Esophagus squamous epithelium (tissue), 4 donors: ENCODE results near the gene ZYX.

Experiments used
- POLR2A ChIP-seq, 4 donors: fragments of 450-650 bp; IDR thresholded peaks; one replicate each; pipeline ENCODE4 v1.6.1; 2017; ENCODE audit warnings: antibody characterized with exemption in 4 of 4, mild to moderate bottlenecking in 4 of 4, moderate library complexity in 3 of 4
- TF ChIP-seq, protein P1 (sequence below), 6 experiments: fragments of 450-650 bp in 4 of 6; fragments of 200-600 bp in 2 of 6; sonication (generic) in 2 of 6; IDR thresholded peaks; one replicate each; pipeline ENCODE4 v1.5.1; 2016 to 2019; ENCODE audit warnings: antibody characterized with exemption in 6 of 6, mild to moderate bottlenecking in 4 of 6, moderate library complexity in 4 of 6

DNA sequence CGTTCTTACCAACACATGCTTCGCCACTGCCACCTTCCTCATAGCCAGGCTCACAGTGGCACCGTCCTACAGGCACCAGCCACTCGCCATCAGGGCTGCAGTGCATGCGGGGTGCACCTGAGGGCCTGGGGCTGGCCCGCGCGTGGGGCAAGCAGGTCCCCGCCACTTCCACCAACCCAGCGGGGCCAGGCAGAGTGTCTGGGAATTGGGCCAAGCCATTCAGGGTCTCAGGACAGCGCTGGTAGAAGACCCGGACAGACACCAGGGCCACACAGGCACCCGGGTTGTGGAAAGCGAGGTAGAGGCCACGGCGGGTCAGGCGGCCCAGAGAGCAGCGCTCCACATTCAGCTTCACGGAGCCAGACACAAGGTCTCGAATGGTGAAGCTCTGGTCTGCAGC lies 18.5 kb downstream of the ZYX start:
- TF ChIP-seq, protein P1, sequence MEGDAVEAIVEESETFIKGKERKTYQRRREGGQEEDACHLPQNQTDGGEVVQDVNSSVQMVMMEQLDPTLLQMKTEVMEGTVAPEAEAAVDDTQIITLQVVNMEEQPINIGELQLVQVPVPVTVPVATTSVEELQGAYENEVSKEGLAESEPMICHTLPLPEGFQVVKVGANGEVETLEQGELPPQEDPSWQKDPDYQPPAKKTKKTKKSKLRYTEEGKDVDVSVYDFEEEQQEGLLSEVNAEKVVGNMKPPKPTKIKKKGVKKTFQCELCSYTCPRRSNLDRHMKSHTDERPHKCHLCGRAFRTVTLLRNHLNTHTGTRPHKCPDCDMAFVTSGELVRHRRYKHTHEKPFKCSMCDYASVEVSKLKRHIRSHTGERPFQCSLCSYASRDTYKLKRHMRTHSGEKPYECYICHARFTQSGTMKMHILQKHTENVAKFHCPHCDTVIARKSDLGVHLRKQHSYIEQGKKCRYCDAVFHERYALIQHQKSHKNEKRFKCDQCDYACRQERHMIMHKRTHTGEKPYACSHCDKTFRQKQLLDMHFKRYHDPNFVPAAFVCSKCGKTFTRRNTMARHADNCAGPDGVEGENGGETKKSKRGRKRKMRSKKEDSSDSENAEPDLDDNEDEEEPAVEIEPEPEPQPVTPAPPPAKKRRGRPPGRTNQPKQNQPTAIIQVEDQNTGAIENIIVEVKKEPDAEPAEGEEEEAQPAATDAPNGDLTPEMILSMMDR (IDR thresholded peaks at IDR 0.05), result no peak
- TF ChIP-seq POLR2A (IDR thresholded peaks at IDR 0.05), result no peak
